OCI-LY1 (cell line): ENCODE data around the gene CAPN10.

Experiments
- EZH2 ChIP-seq: fragments of 200-600 bp; sonication (generic), shearing (Covaris generic); IDR thresholded peaks from 2 replicates; pipeline ENCODE4 v1.8.0; 2017; ENCODE audit warnings: borderline replicate concordance, mixed run types, mild to moderate bottlenecking, antibody characterized with exemption, low read length, moderate library complexity, mixed read lengths
- TF ChIP-seq, protein P1 (sequence below): fragments of 200-600 bp; sonication (generic), shearing (Covaris generic); IDR thresholded peaks from 2 replicates; pipeline ENCODE4 v1.5.1; 2017; ENCODE audit warnings: mild to moderate bottlenecking, antibody characterized with exemption, low read length, moderate library complexity, mixed read lengths

DNA sequence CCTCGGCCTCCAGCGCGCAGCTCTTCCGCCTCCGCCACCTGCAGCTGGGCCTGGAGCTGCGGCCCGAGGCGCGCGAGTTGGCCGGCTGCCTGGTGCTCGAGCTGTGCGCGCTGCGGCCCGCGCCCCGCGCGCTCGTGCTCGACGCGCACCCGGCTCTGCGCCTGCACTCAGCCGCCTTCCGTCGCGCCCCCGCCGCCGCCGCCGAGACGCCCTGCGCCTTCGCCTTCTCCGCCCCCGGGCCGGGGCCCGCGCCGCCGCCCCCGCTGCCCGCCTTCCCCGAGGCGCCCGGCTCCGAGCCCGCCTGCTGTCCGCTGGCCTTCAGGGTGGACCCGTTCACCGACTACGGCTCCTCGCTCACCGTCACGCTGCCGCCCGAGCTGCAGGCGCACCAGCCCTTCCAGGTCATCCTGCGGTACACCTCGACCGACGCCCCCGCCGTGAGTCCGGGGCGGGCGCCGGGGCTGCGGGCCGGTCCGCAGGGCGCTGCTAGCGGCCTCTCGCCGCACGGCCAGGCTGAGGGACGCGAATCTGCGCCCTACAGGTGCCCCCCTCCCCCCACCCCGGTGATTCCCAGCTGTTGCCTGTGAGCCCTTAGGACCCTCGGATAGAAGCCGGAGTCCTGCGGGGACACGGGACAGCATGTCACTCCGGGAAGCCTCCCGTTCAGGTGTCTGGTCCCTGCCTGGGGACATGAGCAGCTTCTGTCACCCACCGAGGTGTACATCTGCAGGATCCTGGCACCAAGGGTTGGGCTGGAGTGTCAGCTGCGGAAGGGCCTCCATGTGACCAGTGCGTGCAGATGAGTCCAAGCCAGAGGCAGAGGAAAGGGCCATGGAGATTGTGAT is 17.6 kb upstream of the CAPN10 start:
- no peak for TF ChIP-seq EZH2
- TF ChIP-seq, protein P1, sequence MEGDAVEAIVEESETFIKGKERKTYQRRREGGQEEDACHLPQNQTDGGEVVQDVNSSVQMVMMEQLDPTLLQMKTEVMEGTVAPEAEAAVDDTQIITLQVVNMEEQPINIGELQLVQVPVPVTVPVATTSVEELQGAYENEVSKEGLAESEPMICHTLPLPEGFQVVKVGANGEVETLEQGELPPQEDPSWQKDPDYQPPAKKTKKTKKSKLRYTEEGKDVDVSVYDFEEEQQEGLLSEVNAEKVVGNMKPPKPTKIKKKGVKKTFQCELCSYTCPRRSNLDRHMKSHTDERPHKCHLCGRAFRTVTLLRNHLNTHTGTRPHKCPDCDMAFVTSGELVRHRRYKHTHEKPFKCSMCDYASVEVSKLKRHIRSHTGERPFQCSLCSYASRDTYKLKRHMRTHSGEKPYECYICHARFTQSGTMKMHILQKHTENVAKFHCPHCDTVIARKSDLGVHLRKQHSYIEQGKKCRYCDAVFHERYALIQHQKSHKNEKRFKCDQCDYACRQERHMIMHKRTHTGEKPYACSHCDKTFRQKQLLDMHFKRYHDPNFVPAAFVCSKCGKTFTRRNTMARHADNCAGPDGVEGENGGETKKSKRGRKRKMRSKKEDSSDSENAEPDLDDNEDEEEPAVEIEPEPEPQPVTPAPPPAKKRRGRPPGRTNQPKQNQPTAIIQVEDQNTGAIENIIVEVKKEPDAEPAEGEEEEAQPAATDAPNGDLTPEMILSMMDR = no peak
